Measurements from ENCODE around the gene CDC42SE1. TPM values are rescaled to one million over a fixed set of nuclear protein-coding genes. Genes with fewer than 3 reads are reported as not detected.
A peak's percentile ranks its signal among the peaks of the same experiment; 100 is the strongest.

Gene CDC42SE1
- total RNA-seq, 1 experiment from 2014 or later: 63.8 TPM

DNA sequence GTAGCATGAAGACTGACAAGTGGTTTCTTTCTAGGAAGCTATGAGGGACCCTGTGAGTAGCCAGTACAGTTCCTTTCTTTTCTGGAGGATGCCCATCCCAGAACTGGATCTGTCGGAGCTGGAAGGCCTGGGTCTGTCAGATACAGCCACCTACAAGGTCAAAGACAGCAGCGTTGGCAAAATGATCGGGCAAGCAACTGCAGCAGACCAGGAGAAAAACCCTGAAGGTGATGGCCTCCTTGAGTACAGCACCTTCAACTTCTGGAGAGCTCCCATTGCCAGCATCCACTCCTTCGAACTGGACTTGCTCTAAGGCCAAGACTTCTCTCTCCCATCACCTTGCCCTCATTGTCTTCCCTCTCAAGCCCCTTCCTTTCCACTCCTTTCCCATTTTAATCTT, 7.8 kb upstream of the CDC42SE1 start:
- Histone ChIP-seq H3K4me1 (ENCODE audit: insufficient read depth, low read length, poor library complexity, severe bottlenecking) (peaks cover 20% of the 10 kb centered on the region), H3K9me3 (ENCODE audit: low read depth, low read length, poor library complexity, severe bottlenecking) (no peaks in the 10 kb centered on the region), H3K27me3 (replicated peaks; ENCODE audit: insufficient read depth, low read depth, low read length, poor library complexity) (no peaks in the 10 kb centered on the region), H3K27ac (ENCODE audit: low read depth, low read length, poor library complexity, severe bottlenecking) (peak overlapping the region; percentile 58), H3K36me3 (ENCODE audit: insufficient read depth, low read length, poor library complexity, severe bottlenecking) (peaks cover 43% of the 10 kb centered on the region), H3K4me3 (ENCODE audit: low read depth, low read length, poor library complexity, severe bottlenecking) (no peak overlapping the region)
- DNase-seq (ENCODE audit: low spot score): no peak
- intact Hi-C loops (cut with micrococcal nuclease; ENCODE audit: unreplicated experiment): no loop called here
- TF ChIP-seq EZH2 (IDR thresholded peaks at IDR 0.05; ENCODE audit: borderline replicate concordance, low read depth, low read length, poor library complexity, severe bottlenecking): no peak
- TF ChIP-seq, protein P1, sequence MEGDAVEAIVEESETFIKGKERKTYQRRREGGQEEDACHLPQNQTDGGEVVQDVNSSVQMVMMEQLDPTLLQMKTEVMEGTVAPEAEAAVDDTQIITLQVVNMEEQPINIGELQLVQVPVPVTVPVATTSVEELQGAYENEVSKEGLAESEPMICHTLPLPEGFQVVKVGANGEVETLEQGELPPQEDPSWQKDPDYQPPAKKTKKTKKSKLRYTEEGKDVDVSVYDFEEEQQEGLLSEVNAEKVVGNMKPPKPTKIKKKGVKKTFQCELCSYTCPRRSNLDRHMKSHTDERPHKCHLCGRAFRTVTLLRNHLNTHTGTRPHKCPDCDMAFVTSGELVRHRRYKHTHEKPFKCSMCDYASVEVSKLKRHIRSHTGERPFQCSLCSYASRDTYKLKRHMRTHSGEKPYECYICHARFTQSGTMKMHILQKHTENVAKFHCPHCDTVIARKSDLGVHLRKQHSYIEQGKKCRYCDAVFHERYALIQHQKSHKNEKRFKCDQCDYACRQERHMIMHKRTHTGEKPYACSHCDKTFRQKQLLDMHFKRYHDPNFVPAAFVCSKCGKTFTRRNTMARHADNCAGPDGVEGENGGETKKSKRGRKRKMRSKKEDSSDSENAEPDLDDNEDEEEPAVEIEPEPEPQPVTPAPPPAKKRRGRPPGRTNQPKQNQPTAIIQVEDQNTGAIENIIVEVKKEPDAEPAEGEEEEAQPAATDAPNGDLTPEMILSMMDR (conservative IDR thresholded peaks at IDR 0.05; ENCODE audit: low read depth, low read length): no peak
- ChIA-PET POLR2A (ENCODE audit: low non-redundant PET) (interaction anchor here (0.5 kb wide), 1 partner anchor 550 kb away, joined by 3 read pairs; no protein-coding TSS in a partner anchor), CTCF (no interaction called here)
- BruUV-seq (replicated peaks): no TSS peak

DNA sequence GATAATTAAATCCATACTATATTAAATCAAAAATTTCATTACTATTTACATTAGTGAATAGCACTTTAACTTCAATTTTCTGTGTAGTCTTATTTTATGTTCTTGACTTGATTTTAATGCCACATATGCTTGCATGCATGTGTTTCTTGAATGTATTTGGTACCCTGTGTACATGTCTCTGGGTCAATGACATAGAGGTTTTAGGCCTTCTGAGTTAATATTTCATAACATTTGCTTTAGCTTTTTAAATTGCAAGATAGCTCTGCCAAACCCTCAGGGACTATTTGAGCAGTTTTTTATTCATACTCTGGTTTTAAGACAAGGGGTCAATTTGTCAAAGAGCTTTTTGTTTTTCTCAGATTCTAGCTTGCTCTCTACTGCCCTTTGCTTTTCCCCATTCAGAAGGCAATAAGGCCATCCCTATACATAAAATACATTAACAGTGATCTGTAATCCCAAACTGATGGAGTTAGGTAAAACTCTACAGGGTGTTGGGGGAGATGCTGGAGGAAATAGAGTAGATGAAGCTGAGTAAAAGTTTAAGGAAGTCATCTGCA, 5.7 kb upstream of the CDC42SE1 start:
- Histone ChIP-seq H3K27ac (ENCODE audit: low read depth, low read length, poor library complexity, severe bottlenecking) (peak overlapping the region; percentile 43), H3K4me3 (ENCODE audit: low read depth, low read length, poor library complexity, severe bottlenecking) (no peak overlapping the region), H3K4me1 (ENCODE audit: insufficient read depth, low read length, poor library complexity, severe bottlenecking) (peaks cover 22% of the 10 kb centered on the region), H3K9me3 (ENCODE audit: low read depth, low read length, poor library complexity, severe bottlenecking) (no peaks in the 10 kb centered on the region), H3K27me3 (replicated peaks; ENCODE audit: insufficient read depth, low read depth, low read length, poor library complexity) (no peaks in the 10 kb centered on the region), H3K36me3 (ENCODE audit: insufficient read depth, low read length, poor library complexity, severe bottlenecking) (peaks cover 43% of the 10 kb centered on the region)
- BruUV-seq (replicated peaks): no TSS peak
- DNase-seq (ENCODE audit: low spot score): no peak
- POLR2A ChIA-PET (ENCODE audit: low non-redundant PET): no interaction called here
- TF ChIP-seq EZH2 (IDR thresholded peaks at IDR 0.05; ENCODE audit: borderline replicate concordance, low read depth, low read length, poor library complexity, severe bottlenecking): no peak
- TF ChIP-seq, protein P1 (conservative IDR thresholded peaks at IDR 0.05; ENCODE audit: low read depth, low read length): no peak
- CTCF ChIA-PET: no interaction called here
- intact Hi-C loops (cut with micrococcal nuclease; ENCODE audit: unreplicated experiment): no loop called here

DNA sequence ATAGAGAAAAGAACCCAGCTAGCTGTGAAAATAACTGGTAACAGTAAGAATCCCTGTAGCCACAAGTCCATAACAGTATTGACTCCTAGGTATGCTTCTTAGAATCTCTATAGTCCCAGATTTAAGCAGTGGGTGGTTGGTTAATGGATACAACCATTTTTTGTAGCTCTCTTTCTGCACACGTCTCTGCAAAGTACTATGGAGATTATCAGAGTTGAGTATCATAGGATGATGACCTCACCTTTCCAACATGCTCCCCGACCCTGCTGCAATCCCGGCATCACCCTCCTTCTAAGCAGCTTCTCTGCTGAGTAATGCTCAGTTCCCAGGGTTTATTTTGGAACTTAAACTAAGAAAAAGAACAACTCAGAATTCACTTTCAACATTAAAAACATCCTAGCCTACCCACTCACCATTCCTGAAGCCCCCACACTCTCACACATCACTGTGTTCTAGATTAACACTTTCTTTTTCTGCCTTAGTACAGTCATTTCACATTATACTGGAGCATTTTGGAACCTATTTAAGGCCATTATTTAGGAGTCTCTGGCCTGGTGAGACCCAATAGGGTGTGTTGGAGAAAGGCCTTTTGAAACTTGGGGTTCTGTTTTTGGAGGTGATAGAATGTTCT, 3.4 kb upstream of the CDC42SE1 start:
- POLR2A ChIA-PET (ENCODE audit: low non-redundant PET): interaction anchor here (0.5 kb wide), 1 partner anchor 36 kb away, joined by 9 read pairs; no protein-coding TSS in a partner anchor
- TF ChIP-seq, protein P1 (conservative IDR thresholded peaks at IDR 0.05; ENCODE audit: low read depth, low read length): no peak
- no peak for TF ChIP-seq EZH2 (IDR thresholded peaks at IDR 0.05; ENCODE audit: borderline replicate concordance, low read depth, low read length, poor library complexity, severe bottlenecking)
- DNase-seq (ENCODE audit: low spot score): no peak
- Histone ChIP-seq H3K36me3 (ENCODE audit: insufficient read depth, low read length, poor library complexity, severe bottlenecking) (peaks cover 25% of the 10 kb centered on the region), H3K27me3 (replicated peaks; ENCODE audit: insufficient read depth, low read depth, low read length, poor library complexity) (no peaks in the 10 kb centered on the region), H3K27ac (ENCODE audit: low read depth, low read length, poor library complexity, severe bottlenecking) (peak overlapping the region; percentile 14), H3K9me3 (ENCODE audit: low read depth, low read length, poor library complexity, severe bottlenecking) (no peaks in the 10 kb centered on the region), H3K4me3 (ENCODE audit: low read depth, low read length, poor library complexity, severe bottlenecking) (peak overlapping the region; percentile 99), H3K4me1 (ENCODE audit: insufficient read depth, low read length, poor library complexity, severe bottlenecking) (peaks cover 20% of the 10 kb centered on the region)
- intact Hi-C loops (cut with micrococcal nuclease; ENCODE audit: unreplicated experiment): no loop called here
- CTCF ChIA-PET: no interaction called here
- BruUV-seq (replicated peaks): no TSS peak
